Calu3 (cell line): ENCODE results near the gene ARL8B. TPM values are rescaled to one million over a fixed set of nuclear protein-coding genes. Genes with fewer than 3 reads are reported as not detected.
"Not testable (repeated sequence)": the region's sequence is repeated elsewhere in the genome, so short reads cannot be mapped to it uniquely, and the experiment has no call there.

Experiments
- BruUV-seq: library from RNA; stranded (reverse); fragments of 400-500 nt; replicated peaks from 2 replicates; lab custom pipeline; 2021; lab: Mats Ljungman, UMichigan
- CTCF ChIA-PET: fragments of 300-600 bp; sonication (Branson Sonifier 250); formaldehyde crosslinking; loops from one replicate; lab custom pipeline; 2022; ENCODE audit warnings: antibody characterized with exemption; lab: Charles Lee
- DNase-seq: peaks from one replicate; pipeline ENCODE4 v3.0.0; 2022
- H3K27ac Mint-ChIP-seq: one replicate; pipeline ENCODE4 v1.8.0; 2022; ENCODE audit warnings: mixed read lengths; ENCODE audit not compliant: unreplicated experiment
- H3K27me3 Mint-ChIP-seq: one replicate; pipeline ENCODE4 v1.8.0; 2022; ENCODE audit warnings: mixed read lengths; ENCODE audit not compliant: unreplicated experiment
- H3K36me3 Mint-ChIP-seq: one replicate; pipeline ENCODE4 v1.8.0; 2022; ENCODE audit warnings: mild to moderate bottlenecking, moderate library complexity, mixed read lengths; ENCODE audit not compliant: insufficient read depth, unreplicated experiment
- H3K4me1 Mint-ChIP-seq: one replicate; pipeline ENCODE4 v1.8.0; 2022; ENCODE audit warnings: mild to moderate bottlenecking, low read depth, mixed read lengths; ENCODE audit not compliant: unreplicated experiment
- H3K4me3 Mint-ChIP-seq: one replicate; pipeline ENCODE4 v1.8.0; 2022; ENCODE audit warnings: mild to moderate bottlenecking, low read depth, moderate library complexity, mixed read lengths; ENCODE audit not compliant: unreplicated experiment
- H3K9me3 Mint-ChIP-seq: one replicate; pipeline ENCODE4 v1.8.0; 2022; ENCODE audit warnings: low read depth, mixed read lengths; ENCODE audit not compliant: unreplicated experiment
- intact Hi-C: fragments of 100-400 bp; cut with micrococcal nuclease; formaldehyde crosslinking; loops from one replicate; pipeline ENCODE4 v1.10.0; 2022; ENCODE audit not compliant: unreplicated experiment
- total RNA-seq: library from RNA; stranded (reverse); gene quantifications from 2 replicates; pipeline ENCODE4 v1.2.3, GENCODE V29; 2022
- TF ChIP-seq, protein P1 (sequence below): fragments of 200-600 bp; IDR thresholded peaks from one replicate; pipeline ENCODE4 v1.8.0; 2022; ENCODE audit warnings: antibody characterized with exemption; ENCODE audit not compliant: unreplicated experiment

Gene ARL8B
- total RNA-seq, 1 experiment from 2014 or later = 47.0 TPM

- no TSS peak for BruUV-seq
- H3K27ac Mint-ChIP-seq = no peak overlapping the region
- H3K36me3 Mint-ChIP-seq = peaks cover 8% of the 10 kb centered on the region
- no peaks in the 10 kb centered on the region for H3K4me1 Mint-ChIP-seq
- H3K4me3 Mint-ChIP-seq = no peak overlapping the region
- no peak for DNase-seq
- intact Hi-C loops = no loop called here
- no peaks in the 10 kb centered on the region for H3K27me3 Mint-ChIP-seq
- CTCF ChIA-PET = interaction anchor here (0.6 kb wide), 1 partner anchor 420 kb away, joined by 8 read pairs; no protein-coding TSS in a partner anchor
- no peaks in the 10 kb centered on the region for H3K9me3 Mint-ChIP-seq
- TF ChIP-seq, protein P1, sequence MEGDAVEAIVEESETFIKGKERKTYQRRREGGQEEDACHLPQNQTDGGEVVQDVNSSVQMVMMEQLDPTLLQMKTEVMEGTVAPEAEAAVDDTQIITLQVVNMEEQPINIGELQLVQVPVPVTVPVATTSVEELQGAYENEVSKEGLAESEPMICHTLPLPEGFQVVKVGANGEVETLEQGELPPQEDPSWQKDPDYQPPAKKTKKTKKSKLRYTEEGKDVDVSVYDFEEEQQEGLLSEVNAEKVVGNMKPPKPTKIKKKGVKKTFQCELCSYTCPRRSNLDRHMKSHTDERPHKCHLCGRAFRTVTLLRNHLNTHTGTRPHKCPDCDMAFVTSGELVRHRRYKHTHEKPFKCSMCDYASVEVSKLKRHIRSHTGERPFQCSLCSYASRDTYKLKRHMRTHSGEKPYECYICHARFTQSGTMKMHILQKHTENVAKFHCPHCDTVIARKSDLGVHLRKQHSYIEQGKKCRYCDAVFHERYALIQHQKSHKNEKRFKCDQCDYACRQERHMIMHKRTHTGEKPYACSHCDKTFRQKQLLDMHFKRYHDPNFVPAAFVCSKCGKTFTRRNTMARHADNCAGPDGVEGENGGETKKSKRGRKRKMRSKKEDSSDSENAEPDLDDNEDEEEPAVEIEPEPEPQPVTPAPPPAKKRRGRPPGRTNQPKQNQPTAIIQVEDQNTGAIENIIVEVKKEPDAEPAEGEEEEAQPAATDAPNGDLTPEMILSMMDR = no peak
Observed at GRCh38 chr3:5170975-5171374, 48.9 kb downstream of the ARL8B start.

DNA sequence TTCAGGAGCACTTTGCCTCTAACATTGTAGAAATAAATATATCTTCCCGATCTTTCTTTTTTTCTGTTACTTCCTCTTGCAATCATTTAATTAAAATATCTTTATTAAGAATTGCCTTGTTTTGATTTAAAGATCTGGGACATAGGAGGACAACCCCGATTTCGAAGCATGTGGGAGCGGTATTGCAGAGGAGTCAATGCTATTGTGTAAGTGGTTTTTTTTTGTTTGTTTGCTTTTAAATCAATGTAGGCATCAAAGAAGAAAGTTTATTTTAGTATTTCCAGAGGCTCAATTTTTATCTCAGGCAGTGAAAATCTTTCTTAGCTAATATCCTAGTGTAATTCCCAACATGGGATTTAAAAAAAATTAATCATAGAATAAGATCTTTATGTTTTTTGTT, 49.9 kb downstream of the ARL8B start:
- no peaks in the 10 kb centered on the region for H3K9me3 Mint-ChIP-seq

DNA sequence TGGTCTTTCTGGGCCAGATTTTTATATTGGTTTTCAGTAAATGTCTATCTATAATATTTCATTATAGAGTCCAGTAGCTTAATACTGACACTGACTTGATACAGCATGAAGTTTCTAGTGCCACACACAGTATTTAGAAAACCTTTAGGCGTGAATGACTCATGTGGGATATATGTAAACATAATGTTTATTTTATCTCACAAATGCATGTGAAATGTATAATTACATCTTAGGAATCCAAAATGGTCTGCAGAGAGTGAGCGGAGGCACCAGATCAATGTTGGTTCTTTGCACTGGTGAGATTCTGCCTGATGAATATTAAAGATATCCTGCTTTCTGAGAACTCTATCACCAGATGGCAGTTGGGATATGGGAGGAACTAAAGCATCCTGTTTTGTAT, 56.9 kb downstream of the ARL8B start:
- CTCF ChIA-PET, intact Hi-C loops, H3K27me3 Mint-ChIP-seq, H3K4me1 Mint-ChIP-seq, DNase-seq, H3K4me3 Mint-ChIP-seq, H3K27ac Mint-ChIP-seq, H3K9me3 Mint-ChIP-seq: not testable (repeated sequence)
- BruUV-seq = TSS peak; percentile 40
- H3K36me3 Mint-ChIP-seq = peaks cover 39% of the 10 kb centered on the region

More for the DNA sequence above, 49.9 kb downstream of the ARL8B start:
- BruUV-seq = no TSS peak
- DNase-seq = no peak
- TF ChIP-seq, protein P1 = no peak
- Mint-ChIP-seq H3K27ac (no peak overlapping the region), H3K4me1 (no peaks in the 10 kb centered on the region), H3K27me3 (no peaks in the 10 kb centered on the region), H3K4me3 (no peak overlapping the region), H3K36me3 (peaks cover 10% of the 10 kb centered on the region)
- CTCF ChIA-PET = no interaction called here
- intact Hi-C loops = no loop called here

DNA sequence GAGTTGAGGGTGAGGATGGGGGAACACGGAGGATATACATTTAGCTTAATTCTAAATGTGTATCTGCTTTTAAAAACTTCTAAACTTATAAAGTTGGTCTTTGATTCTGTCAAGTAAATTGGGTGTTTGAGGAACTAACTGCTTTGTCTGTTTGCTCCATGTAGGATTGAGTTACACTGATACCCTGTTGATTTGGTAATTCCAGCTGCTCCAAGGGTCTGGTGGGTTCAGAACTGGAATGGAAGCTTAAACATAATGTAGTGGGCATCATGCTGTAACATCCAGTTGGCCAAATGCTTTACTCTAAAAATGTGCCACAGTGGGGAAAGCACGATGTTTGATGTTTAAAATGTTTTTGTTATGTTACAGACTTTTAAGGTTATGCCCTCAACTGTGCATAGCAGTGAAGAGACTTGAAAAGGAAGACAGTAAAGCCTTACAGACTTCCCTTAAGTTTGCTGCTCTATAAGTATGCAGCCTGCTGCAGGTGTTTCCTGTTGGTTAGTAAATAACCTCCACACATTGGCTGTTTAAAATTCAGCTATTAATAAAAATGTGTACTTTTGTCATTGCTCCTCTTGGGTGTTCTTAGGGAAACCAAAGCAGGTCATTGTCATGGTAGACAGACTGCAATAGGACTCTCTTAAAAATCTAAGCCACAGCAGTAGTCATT, 59.5 kb downstream of the ARL8B start:
- intact Hi-C loops = no loop called here

GRCh38 chr3:5183714-5184113, 61.6 kb downstream of the ARL8B start:
- H3K27ac Mint-ChIP-seq, DNase-seq, intact Hi-C loops, H3K9me3 Mint-ChIP-seq, H3K27me3 Mint-ChIP-seq, BruUV-seq, H3K4me1 Mint-ChIP-seq, H3K4me3 Mint-ChIP-seq, CTCF ChIA-PET: not testable (repeated sequence)
- peaks cover 53% of the 10 kb centered on the region for H3K36me3 Mint-ChIP-seq

More for the DNA sequence above, 59.5 kb downstream of the ARL8B start:
- Mint-ChIP-seq H3K36me3 (peaks cover 52% of the 10 kb centered on the region), H3K9me3 (no peaks in the 10 kb centered on the region), H3K27me3 (no peaks in the 10 kb centered on the region), H3K4me1 (no peaks in the 10 kb centered on the region), H3K27ac (no peak overlapping the region), H3K4me3 (no peak overlapping the region)
- BruUV-seq = no TSS peak
- CTCF ChIA-PET = no interaction called here
- no peak for DNase-seq
- TF ChIP-seq, protein P1 = no peak
